ENCODE data around the gene PRIMA1. TPM values are rescaled to one million over a fixed set of nuclear protein-coding genes. Genes with fewer than 3 reads are reported as not detected.

The PRIMA1 gene
- total and polyA plus RNA-seq, 2 experiments from 2014 or later, result 2.1 to 3.5 TPM

GRCh38 chr14:93778453-93778852 lies 9.8 kb downstream of the PRIMA1 start (continued):
- TF ChIP-seq ZNF462 (CRISPR knock-in tag; IDR thresholded peaks at IDR 0.05) (no peak), ZNF114 (CRISPR knock-in tag; IDR thresholded peaks at IDR 0.05) (no peak), JUNB (IDR thresholded peaks at IDR 0.05; ENCODE audit: unreplicated experiment) (no peak), EZH2 (IDR thresholded peaks at IDR 0.05; ENCODE audit: low read depth, unreplicated experiment) (no peak), NANOG (IDR thresholded peaks at IDR 0.05; ENCODE audit: borderline replicate concordance) (no peak), POLR2AphosphoS5 (IDR thresholded peaks at IDR 0.05; ENCODE audit: low read depth) (no peak), REST (IDR thresholded peaks at IDR 0.05; ENCODE audit: unreplicated experiment) (no peak)

Measured in GM23338 (cell line).